GM21529 (cell line): ENCODE measurements around the gene CADPS.

Experiments used
- ATAC-seq: cut with Tn5 transposase; IDR thresholded peaks from one replicate; pipeline ENCODE4 v1.9.1; 2021; ENCODE audit not compliant: unreplicated experiment

The CADPS gene

GRCh38 chr3:62566022-62566557, 309.1 kb downstream of the CADPS start:
- ATAC-seq, result no peak

GRCh38 chr3:62562596-62562995, 312.6 kb downstream of the CADPS start:
- no peak for ATAC-seq

GRCh38 chr3:62562017-62562416, 313.2 kb downstream of the CADPS start:
- ATAC-seq, result no peak

GRCh38 chr3:62559831-62560445, 315.3 kb downstream of the CADPS start:
- ATAC-seq, result no peak

GRCh38 chr3:62558549-62559112, 316.6 kb downstream of the CADPS start:
- no peak for ATAC-seq

- no peak for ATAC-seq
Observed at GRCh38 chr3:62557983-62558382, 317.2 kb downstream of the CADPS start.

GRCh38 chr3:62557450-62557849, 317.8 kb downstream of the CADPS start:
- ATAC-seq, result no peak

GRCh38 chr3:62556121-62556815, 318.9 kb downstream of the CADPS start:
- no peak for ATAC-seq

GRCh38 chr3:62554264-62554799, 320.9 kb downstream of the CADPS start:
- no peak for ATAC-seq

GRCh38 chr3:62553811-62554210, 321.4 kb downstream of the CADPS start:
- no peak for ATAC-seq

GRCh38 chr3:62551556-62551955, 323.7 kb downstream of the CADPS start:
- no peak for ATAC-seq

- ATAC-seq, result no peak
Observed at GRCh38 chr3:62550439-62550838, 324.8 kb downstream of the CADPS start.

GRCh38 chr3:62548528-62549205, 326.5 kb downstream of the CADPS start:
- ATAC-seq, result no peak

GRCh38 chr3:62546266-62546665, 328.9 kb downstream of the CADPS start:
- ATAC-seq, result no peak

- no peak for ATAC-seq
Observed at GRCh38 chr3:62542185-62542584, 333.0 kb downstream of the CADPS start.

- no peak for ATAC-seq
Observed at GRCh38 chr3:62539762-62540161, 335.5 kb downstream of the CADPS start.

- ATAC-seq, result no peak
Observed at GRCh38 chr3:62538691-62539356, 336.4 kb downstream of the CADPS start.

GRCh38 chr3:62534326-62534725, 340.9 kb downstream of the CADPS start:
- no peak for ATAC-seq

GRCh38 chr3:62532796-62533195, 342.4 kb downstream of the CADPS start:
- ATAC-seq, result no peak

GRCh38 chr3:62531981-62532380, 343.2 kb downstream of the CADPS start:
- no peak for ATAC-seq

- no peak for ATAC-seq
Observed at GRCh38 chr3:62531493-62531892, 343.7 kb downstream of the CADPS start.
